GM12878 (cell line): ENCODE data around the gene CAND1. TPM values are rescaled to one million over a fixed set of nuclear protein-coding genes. Genes with fewer than 3 reads are reported as not detected.

ENCODE experiments used
- ATAC-seq: fragments of 200-7000 bp; cut with Tn5 transposase; 3 replicates; pipeline ENCODE4 v1.9.1; 2020; ENCODE audit warnings: mild to moderate bottlenecking, moderate library complexity
- BruUV-seq: library from RNA; stranded (reverse); fragments of 400-500 nt; replicated peaks from 2 replicates; lab custom pipeline; 2021; lab: Mats Ljungman, UMichigan
- CTCF ChIA-PET: fragments of 300-600 bp; sonication (Branson Sonifier 250); formaldehyde crosslinking; extraction: SDS; loops from one replicate; lab custom pipeline; 2021; ENCODE audit warnings: inconsistent platforms; lab: Yijun Ruan, JAX
- POLR2A ChIA-PET: fragments of 350-600 bp; formaldehyde crosslinking; extraction: SDS; loops from one replicate; lab custom pipeline; 2021; ENCODE audit warnings: inconsistent platforms; lab: Charles Lee
- RAD21 ChIA-PET: fragments of 300-600 bp; sonication (Branson Sonifier 250); formaldehyde crosslinking; loops from one replicate; lab custom pipeline; 2023; ENCODE audit warnings: antibody characterized with exemption; ENCODE audit not compliant: unreplicated experiment; lab: Charles Lee
- SMC1A ChIA-PET: fragments of 300-600 bp; sonication (Branson Sonifier 250); formaldehyde crosslinking; loops from one replicate; lab custom pipeline; 2023; ENCODE audit not compliant: unreplicated experiment, uncharacterized antibody; lab: Charles Lee
- DNase-seq: peaks from one replicate; pipeline ENCODE4 v3.0.0-alpha.2; 2011; ENCODE audit warnings: low read depth, low spot score
- FAIRE-seq: peaks from 3 replicates; lab custom pipeline; 2011; peaks lifted over from hg19 to GRCh38; lab: Jason Lieb, UNC
- H2AFZ ChIP-seq: 2 replicates; pipeline ENCODE4 v1.6.0; 2011; ENCODE audit warnings: low read depth, low read length, control low read depth; ENCODE audit not compliant: control insufficient read depth
- H3K27ac ChIP-seq: 2 replicates; pipeline ENCODE4 v1.5.1; 2011; ENCODE audit warnings: control low read depth; ENCODE audit not compliant: control insufficient read depth, insufficient read depth
- H3K27me3 ChIP-seq, 2 experiments: replicated peaks in 1 of 2; 2 replicates each; pipeline versions ENCODE4 v1.6.0 to v1.6.1; 2011; ENCODE audit warnings: low read length in 1 of 2; ENCODE audit not compliant: control insufficient read depth in 2 of 2, insufficient read depth in 2 of 2
- H3K36me3 ChIP-seq, 2 experiments: 2 replicates each; pipeline ENCODE4 v1.5.1; 2011; ENCODE audit warnings: low read length in 1 of 2; ENCODE audit not compliant: control insufficient read depth in 2 of 2, insufficient read depth in 2 of 2
- H3K4me1 ChIP-seq: 2 replicates; pipeline ENCODE4 v1.6.1; 2011; ENCODE audit warnings: mild to moderate bottlenecking, low read length, moderate library complexity, mixed read lengths; ENCODE audit not compliant: control insufficient read depth, insufficient read depth
- H3K4me2 ChIP-seq: 2 replicates; pipeline ENCODE4 v1.6.0; 2011; ENCODE audit warnings: control low read depth; ENCODE audit not compliant: control insufficient read depth, insufficient read depth
- H3K4me3 ChIP-seq: fragments of 200-600 bp; sonication (generic); 2 replicates; pipeline ENCODE4 v1.5.1; 2016
- H3K79me2 ChIP-seq: 2 replicates; pipeline ENCODE4 v1.6.0; 2011; ENCODE audit warnings: low read length; ENCODE audit not compliant: control insufficient read depth, insufficient read depth
- H3K9ac ChIP-seq: 2 replicates; pipeline ENCODE4 v1.8.0; 2011; ENCODE audit warnings: low read length, control low read depth, mixed read lengths; ENCODE audit not compliant: control insufficient read depth, insufficient read depth
- H3K9me3 ChIP-seq: replicated peaks from 3 replicates; pipeline ENCODE4 v1.5.1; 2011; ENCODE audit warnings: mild to moderate bottlenecking, low read length; ENCODE audit not compliant: control insufficient read depth, insufficient read depth
- H4K20me1 ChIP-seq: 2 replicates; pipeline ENCODE4 v1.6.0; 2011; ENCODE audit not compliant: control insufficient read depth, insufficient read depth
- E2F4 ChIP-seq: IDR thresholded peaks from 2 replicates; pipeline ENCODE4 v1.6.1; 2012; ENCODE audit warnings: low read depth, low read length, improper control_type of control experiment
- WGBS: methylation state at CpG from one replicate; pipeline ENCODE4 v1.1.6; 2016; ENCODE audit warnings: low lambda C conversion rate; ENCODE audit not compliant: insufficient replicate concordance, insufficient coverage; ENCODE audit errors: missing lambda C conversion rate; 5-methylcytosine and 5-hydroxymethylcytosine counted together
- in situ Hi-C: fragments of 300-500 bp; cut with MboI; formaldehyde crosslinking; loops from 9 replicates; pipeline ENCODE4 v1.14.3; 2018; ENCODE audit warnings: mixed read lengths
- intact Hi-C: fragments of 100-400 bp; cut with micrococcal nuclease; formaldehyde crosslinking; loops from one replicate; pipeline ENCODE4 v1.14.2; 2022; ENCODE audit not compliant: unreplicated experiment
- polyA plus RNA-seq, 11 experiments: library from polyadenylated mRNA; depleted of rRNA in 4 of 11; unstranded in 6 of 11; stranded (reverse) in 5 of 11; fragments of >200 nt; fragmentation: Nextera tagmentation in 4 of 11; fragmentation: Illumina TruSeq in 1 of 11; extraction: Ambion mirVana in 4 of 11; extraction: Trizol in 1 of 11; gene quantifications; 1 replicate in 1 of 11; 2 replicates in 10 of 11; pipeline versions ENCODE4 v1.2.1 to v1.2.3, GENCODE V29; 2011 to 2016; ENCODE audit warnings: inconsistent platforms in 2 of 11, missing spikeins in 2 of 11, low read depth in 1 of 11
- total RNA-seq, 4 experiments: library from RNA; depleted of rRNA in 3 of 4; stranded (reverse); fragments of >200 nt in 3 of 4; fragmentation: Illumina TruSeq in 1 of 4; extraction: Trizol in 1 of 4; gene quantifications; 2 replicates each; pipeline versions ENCODE4 v1.2.1 to v1.2.3, GENCODE V29; 2013 to 2021
- TF ChIP-seq, protein P1 (sequence below), 3 experiments: IDR thresholded peaks in 2 of 3; conservative IDR thresholded peaks in 1 of 3; 2 replicates each; pipeline ENCODE4 v1.5.1; 2011; ENCODE audit warnings: low read depth in 3 of 3, low read length in 3 of 3, mild to moderate bottlenecking in 3 of 3, control low read depth in 2 of 3, moderate library complexity in 2 of 3, inconsistent platforms in 1 of 3, mixed read lengths in 1 of 3; ENCODE audit not compliant: control insufficient read depth in 2 of 3, insufficient read depth in 1 of 3; ENCODE audit errors: extremely low read depth in 1 of 3

The CAND1 gene
- total and polyA plus RNA-seq, 10 of the 15 experiments (the other 5 are each of a cell fraction or from before 2014, with no cell fraction given), result 34.5 to 213 (median 96.0) TPM

DNA sequence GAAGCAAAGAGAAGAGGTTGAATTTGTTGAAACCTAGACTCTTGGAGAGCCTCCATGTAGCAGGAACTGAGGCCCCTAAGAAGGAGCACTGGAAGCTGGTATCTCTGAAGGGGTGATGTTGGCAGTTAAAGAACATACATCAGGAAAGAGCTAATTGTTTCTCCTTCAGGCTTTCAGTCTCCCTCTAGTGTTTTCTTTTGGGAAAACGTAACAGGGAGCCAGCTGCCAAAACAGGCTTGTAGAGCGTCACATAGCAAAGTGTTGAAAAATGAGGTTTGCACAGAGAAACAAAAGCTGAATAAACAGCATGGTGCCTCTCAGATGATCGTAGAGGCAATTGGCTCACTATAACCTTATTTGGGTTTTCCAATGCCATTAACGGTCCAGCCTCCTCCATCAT lies 46.9 kb upstream of the CAND1 start:
- TF ChIP-seq, protein P1, sequence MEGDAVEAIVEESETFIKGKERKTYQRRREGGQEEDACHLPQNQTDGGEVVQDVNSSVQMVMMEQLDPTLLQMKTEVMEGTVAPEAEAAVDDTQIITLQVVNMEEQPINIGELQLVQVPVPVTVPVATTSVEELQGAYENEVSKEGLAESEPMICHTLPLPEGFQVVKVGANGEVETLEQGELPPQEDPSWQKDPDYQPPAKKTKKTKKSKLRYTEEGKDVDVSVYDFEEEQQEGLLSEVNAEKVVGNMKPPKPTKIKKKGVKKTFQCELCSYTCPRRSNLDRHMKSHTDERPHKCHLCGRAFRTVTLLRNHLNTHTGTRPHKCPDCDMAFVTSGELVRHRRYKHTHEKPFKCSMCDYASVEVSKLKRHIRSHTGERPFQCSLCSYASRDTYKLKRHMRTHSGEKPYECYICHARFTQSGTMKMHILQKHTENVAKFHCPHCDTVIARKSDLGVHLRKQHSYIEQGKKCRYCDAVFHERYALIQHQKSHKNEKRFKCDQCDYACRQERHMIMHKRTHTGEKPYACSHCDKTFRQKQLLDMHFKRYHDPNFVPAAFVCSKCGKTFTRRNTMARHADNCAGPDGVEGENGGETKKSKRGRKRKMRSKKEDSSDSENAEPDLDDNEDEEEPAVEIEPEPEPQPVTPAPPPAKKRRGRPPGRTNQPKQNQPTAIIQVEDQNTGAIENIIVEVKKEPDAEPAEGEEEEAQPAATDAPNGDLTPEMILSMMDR (IDR thresholded peaks at IDR 0.05 in 2 of 3, conservative IDR thresholded peaks at IDR 0.05 in 1 of 3; ENCODE audit: control insufficient read depth in 2 of 3, extremely low read depth in 1 of 3, insufficient read depth in 1 of 3, low read depth in 3 of 3, low read length in 3 of 3), result 0 out of 6 replicates have a peak, but pooled peaks of 1 of the 3 experiments have one; percentile 2
- TF ChIP-seq E2F4, result no peak
- TF ChIP-seq, all 136 proteins: peak for 1
- H3K9ac ChIP-seq, result no peak overlapping the region
- ChIA-PET CTCF (interaction anchor here (1.8 to 3.3 kb wide), 2 partner anchors 61 to 197 kb away, joined by 4 to 16 read pairs; no protein-coding TSS in a partner anchor), SMC1A (interaction anchor here (0.9 to 1.0 kb wide), 3 partner anchors 20 to 61 kb away, joined by 3 read pairs; no protein-coding TSS in a partner anchor), RAD21 (no interaction called here), POLR2A (no interaction called here)
- H3K27ac ChIP-seq, result no peak overlapping the region
- WGBS, result 26% methylated on average over 4 of the region's 4 CpGs
- DNase-seq, result no peak
- no peak overlapping the region for H2AFZ ChIP-seq
- no peaks in the 10 kb centered on the region for H3K27me3 ChIP-seq
- intact Hi-C loops, result loop anchor here (5.0 kb wide), 1 partner anchor 195 kb away; no protein-coding TSS in a partner anchor
- H3K9me3 ChIP-seq, result no peaks in the 10 kb centered on the region
- no peaks in the 10 kb centered on the region for H3K79me2 ChIP-seq
- no peaks in the 10 kb centered on the region for H3K36me3 ChIP-seq
- ATAC-seq, result no peak
- FAIRE-seq, result no peak
- no peak overlapping the region for H3K4me3 ChIP-seq
- no peak overlapping the region for H3K4me2 ChIP-seq
- BruUV-seq, result no TSS peak
- H3K4me1 ChIP-seq, result no peaks in the 10 kb centered on the region
- in situ Hi-C loops, result no loop called here
- H4K20me1 ChIP-seq, result no peaks in the 10 kb centered on the region
